Breast epithelium (tissue), 3 donors: ENCODE data around the gene COX5B.
"Not testable (repeated sequence)": the region's sequence is repeated elsewhere in the genome, so short reads cannot be mapped to it uniquely, and the experiment has no call there.

ENCODE experiments used
- POLR2A ChIP-seq: fragments of 450-650 bp; IDR thresholded peaks from one replicate; pipeline ENCODE4 v1.6.1; 2016; ENCODE audit warnings: antibody characterized with exemption, mild to moderate bottlenecking, moderate library complexity
- TF ChIP-seq, protein P1 (sequence below), 3 donors: fragments of 450-650 bp; IDR thresholded peaks; one replicate each; pipeline ENCODE4 v1.5.1; 2016 to 2017; ENCODE audit warnings: antibody characterized with exemption in 3 of 3, mild to moderate bottlenecking in 3 of 3, moderate library complexity in 3 of 3

DNA sequence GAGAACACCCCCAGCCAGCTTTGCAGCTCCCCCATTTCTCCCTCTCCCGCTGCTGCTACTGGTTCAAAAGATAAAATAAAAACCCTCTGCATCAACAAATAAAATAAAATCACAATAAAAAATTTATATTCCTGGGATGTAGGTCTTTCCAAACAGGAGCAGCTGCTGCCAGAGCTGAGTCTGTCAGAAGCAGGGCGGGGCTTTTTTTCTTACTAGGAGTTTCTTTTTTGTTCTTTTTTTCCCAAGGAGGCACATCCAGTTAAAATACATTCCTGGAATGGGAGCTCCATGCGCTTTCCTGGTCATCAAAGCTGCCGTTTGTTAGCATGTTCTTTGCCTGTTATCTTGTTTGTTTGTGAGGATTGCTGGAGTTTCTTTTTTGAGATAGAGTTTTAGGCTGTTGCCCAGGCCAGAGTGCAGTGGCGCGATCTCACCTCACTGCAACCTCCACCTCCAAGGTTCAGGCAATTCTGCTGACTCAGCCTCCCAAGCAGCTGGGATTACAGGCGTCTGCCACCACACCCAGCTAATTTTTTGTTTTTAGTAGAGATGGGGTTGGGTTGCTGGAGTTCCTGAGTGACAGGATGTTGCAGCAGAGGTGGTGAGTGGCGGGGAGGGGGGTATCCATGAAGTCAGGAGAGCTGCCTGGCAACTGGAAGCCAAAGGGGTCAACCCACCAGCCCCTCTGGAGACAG lies 20.4 kb upstream of the COX5B start:
- TF ChIP-seq, protein P1, sequence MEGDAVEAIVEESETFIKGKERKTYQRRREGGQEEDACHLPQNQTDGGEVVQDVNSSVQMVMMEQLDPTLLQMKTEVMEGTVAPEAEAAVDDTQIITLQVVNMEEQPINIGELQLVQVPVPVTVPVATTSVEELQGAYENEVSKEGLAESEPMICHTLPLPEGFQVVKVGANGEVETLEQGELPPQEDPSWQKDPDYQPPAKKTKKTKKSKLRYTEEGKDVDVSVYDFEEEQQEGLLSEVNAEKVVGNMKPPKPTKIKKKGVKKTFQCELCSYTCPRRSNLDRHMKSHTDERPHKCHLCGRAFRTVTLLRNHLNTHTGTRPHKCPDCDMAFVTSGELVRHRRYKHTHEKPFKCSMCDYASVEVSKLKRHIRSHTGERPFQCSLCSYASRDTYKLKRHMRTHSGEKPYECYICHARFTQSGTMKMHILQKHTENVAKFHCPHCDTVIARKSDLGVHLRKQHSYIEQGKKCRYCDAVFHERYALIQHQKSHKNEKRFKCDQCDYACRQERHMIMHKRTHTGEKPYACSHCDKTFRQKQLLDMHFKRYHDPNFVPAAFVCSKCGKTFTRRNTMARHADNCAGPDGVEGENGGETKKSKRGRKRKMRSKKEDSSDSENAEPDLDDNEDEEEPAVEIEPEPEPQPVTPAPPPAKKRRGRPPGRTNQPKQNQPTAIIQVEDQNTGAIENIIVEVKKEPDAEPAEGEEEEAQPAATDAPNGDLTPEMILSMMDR (IDR thresholded peaks at IDR 0.05), result not testable (repeated sequence)
- not testable (repeated sequence) for TF ChIP-seq POLR2A
